ENCODE measurements around the gene TNNT2. TPM values are rescaled to one million over a fixed set of nuclear protein-coding genes. Genes with fewer than 3 reads are reported as not detected.

TNNT2 gene
- polyA plus RNA-seq, 1 donor from 2014 or later, result not detected

DNA sequence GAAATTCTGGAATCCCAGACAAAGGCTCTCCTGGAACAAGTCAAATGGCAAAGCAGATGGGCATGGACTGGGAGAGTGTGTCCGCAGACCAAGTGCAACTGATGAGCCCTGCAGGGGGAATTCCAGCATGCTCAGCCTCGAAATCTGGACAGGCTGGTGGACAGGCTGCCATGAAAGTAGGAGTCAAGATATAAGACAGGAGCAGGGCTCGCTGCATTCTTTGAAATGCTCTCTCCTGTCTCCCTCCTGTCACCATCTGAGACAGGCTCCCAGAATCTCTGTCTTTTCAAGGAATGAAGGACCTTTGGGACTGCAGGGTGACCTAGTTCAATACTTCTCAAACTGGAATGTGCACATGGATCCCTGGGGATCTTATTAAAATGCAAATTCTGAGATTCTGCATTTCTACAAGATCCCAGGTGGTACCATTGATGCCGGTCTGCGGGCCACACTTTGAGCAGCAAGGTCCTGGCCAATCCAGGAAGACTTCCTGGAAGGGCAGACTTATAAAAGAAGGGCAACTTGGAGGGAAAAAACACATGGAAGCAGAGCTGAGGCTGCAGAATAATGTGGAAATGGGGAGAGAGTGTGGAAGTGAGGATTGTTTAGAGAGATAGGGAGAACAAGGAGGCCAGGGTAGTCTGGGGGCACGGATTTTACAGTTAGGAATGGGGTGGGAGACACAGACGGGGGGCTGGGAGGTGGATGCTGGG lies 29.8 kb downstream of the TNNT2 start:
- Mint-ChIP-seq H3K4me1 (no peaks in the 10 kb centered on the region), H3K9me3 (no peaks in the 10 kb centered on the region), H3K4me3 (no peak overlapping the region), H3K27me3 (peaks cover 15% of the 10 kb centered on the region), H3K36me3 (no peaks in the 10 kb centered on the region), H3K27ac (no peak overlapping the region)

GRCh38 chr1:201346987-201347386 lies 30.5 kb downstream of the TNNT2 start:
- H3K9me3 Mint-ChIP-seq, result no peaks in the 10 kb centered on the region
- H3K4me3 Mint-ChIP-seq, result no peak overlapping the region
- H3K27ac Mint-ChIP-seq, result no peak overlapping the region
- H3K27me3 Mint-ChIP-seq, result peaks cover 15% of the 10 kb centered on the region
- no peaks in the 10 kb centered on the region for H3K4me1 Mint-ChIP-seq
- no peaks in the 10 kb centered on the region for H3K36me3 Mint-ChIP-seq

- peaks cover under 1 to 1% (median under 1%) of the 10 kb centered on the region in 3 donors for H3K9me3 Mint-ChIP-seq
- H3K4me3 Mint-ChIP-seq, result no peak overlapping the region
Measured at GRCh38 chr1:201346337-201346939, 31.0 kb downstream of the TNNT2 start.

DNA sequence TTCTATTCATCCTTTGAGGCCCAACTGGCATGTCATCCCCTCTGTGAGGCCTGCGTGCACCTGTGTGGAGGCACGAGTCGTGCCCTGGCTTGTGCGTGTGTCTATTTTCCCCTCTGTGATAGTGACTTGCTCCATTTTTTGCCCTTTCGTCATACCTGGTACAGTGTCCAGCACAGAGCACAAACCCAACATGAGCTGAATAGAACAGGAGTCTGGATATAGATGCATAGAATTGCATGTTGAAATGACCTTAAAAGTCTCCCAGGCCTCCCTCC lies 32.5 kb downstream of the TNNT2 start:
- no peak overlapping the region for H3K4me3 Mint-ChIP-seq
- no peaks in the 10 kb centered on the region for H3K4me1 Mint-ChIP-seq
- peaks cover 2 to 6% (median 2%) of the 10 kb centered on the region in 3 donors for H3K9me3 Mint-ChIP-seq
- H3K36me3 Mint-ChIP-seq, result peaks cover 1% of the 10 kb centered on the region
- no peak overlapping the region for H3K27ac Mint-ChIP-seq
- peaks cover 15% of the 10 kb centered on the region for H3K27me3 Mint-ChIP-seq

More at GRCh38 chr1:201346337-201346939, 31.0 kb downstream of the TNNT2 start:
- H3K27ac Mint-ChIP-seq, result no peak overlapping the region
- H3K36me3 Mint-ChIP-seq, result no peaks in the 10 kb centered on the region
- H3K27me3 Mint-ChIP-seq, result peaks cover 15% of the 10 kb centered on the region
- no peaks in the 10 kb centered on the region for H3K4me1 Mint-ChIP-seq

GRCh38 chr1:201344206-201345080 lies 33.0 kb downstream of the TNNT2 start:
- Mint-ChIP-seq H3K27me3 (peaks cover 15% of the 10 kb centered on the region), H3K4me3 (no peak overlapping the region), H3K36me3 (peaks cover 3% of the 10 kb centered on the region), H3K27ac (no peak overlapping the region), H3K9me3 (peaks cover 2 to 6% (median 2%) of the 10 kb centered on the region in 3 donors), H3K4me1 (no peaks in the 10 kb centered on the region)

- H3K4me3 Mint-ChIP-seq, result no peak overlapping the region
- peaks cover 3% of the 10 kb centered on the region for H3K36me3 Mint-ChIP-seq
- H3K9me3 Mint-ChIP-seq, result peaks cover 2 to 6% (median 2%) of the 10 kb centered on the region in 3 donors
- no peaks in the 10 kb centered on the region for H3K4me1 Mint-ChIP-seq
- H3K27ac Mint-ChIP-seq, result no peak overlapping the region
- H3K27me3 Mint-ChIP-seq, result peaks cover 4% of the 10 kb centered on the region
Measured at GRCh38 chr1:201341377-201341776, 36.1 kb downstream of the TNNT2 start.

- H3K9me3 Mint-ChIP-seq, result peaks cover 2 to 6% (median 2%) of the 10 kb centered on the region in 3 donors
- H3K27me3 Mint-ChIP-seq, result no peaks in the 10 kb centered on the region
- peaks cover 3% of the 10 kb centered on the region for H3K36me3 Mint-ChIP-seq
- H3K4me1 Mint-ChIP-seq, result no peaks in the 10 kb centered on the region
- no peak overlapping the region for H3K4me3 Mint-ChIP-seq
- H3K27ac Mint-ChIP-seq, result no peak overlapping the region
Measured at GRCh38 chr1:201336711-201337450, 40.6 kb downstream of the TNNT2 start.

DNA sequence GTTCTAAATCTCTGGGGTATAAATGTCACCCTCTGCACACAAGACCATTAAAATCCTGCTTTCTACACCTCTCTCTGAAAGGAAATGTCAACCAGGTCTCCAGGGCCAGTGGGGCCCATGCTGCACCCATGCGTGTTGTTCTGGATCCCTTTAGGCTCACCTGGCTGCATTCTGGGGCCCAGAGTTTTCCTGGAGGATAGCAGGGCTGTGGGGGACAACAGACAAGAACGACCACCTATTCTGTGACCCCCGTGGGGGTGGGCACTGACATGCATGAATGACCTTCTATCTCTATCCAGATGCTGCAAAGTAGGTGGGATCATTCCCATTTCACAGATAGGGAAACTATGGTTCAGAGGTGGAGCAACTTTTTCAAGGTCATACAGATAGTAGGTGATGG lies 41.6 kb downstream of the TNNT2 start:
- no peak overlapping the region for H3K4me3 Mint-ChIP-seq
- no peaks in the 10 kb centered on the region for H3K27me3 Mint-ChIP-seq
- no peak overlapping the region for H3K27ac Mint-ChIP-seq
- H3K36me3 Mint-ChIP-seq, result peaks cover 3% of the 10 kb centered on the region
- no peaks in the 10 kb centered on the region for H3K4me1 Mint-ChIP-seq
- no peaks in the 10 kb centered on the region for H3K9me3 Mint-ChIP-seq

GRCh38 chr1:201335174-201335870 lies 42.2 kb downstream of the TNNT2 start:
- H3K36me3 Mint-ChIP-seq, result peaks cover 3% of the 10 kb centered on the region

DNA sequence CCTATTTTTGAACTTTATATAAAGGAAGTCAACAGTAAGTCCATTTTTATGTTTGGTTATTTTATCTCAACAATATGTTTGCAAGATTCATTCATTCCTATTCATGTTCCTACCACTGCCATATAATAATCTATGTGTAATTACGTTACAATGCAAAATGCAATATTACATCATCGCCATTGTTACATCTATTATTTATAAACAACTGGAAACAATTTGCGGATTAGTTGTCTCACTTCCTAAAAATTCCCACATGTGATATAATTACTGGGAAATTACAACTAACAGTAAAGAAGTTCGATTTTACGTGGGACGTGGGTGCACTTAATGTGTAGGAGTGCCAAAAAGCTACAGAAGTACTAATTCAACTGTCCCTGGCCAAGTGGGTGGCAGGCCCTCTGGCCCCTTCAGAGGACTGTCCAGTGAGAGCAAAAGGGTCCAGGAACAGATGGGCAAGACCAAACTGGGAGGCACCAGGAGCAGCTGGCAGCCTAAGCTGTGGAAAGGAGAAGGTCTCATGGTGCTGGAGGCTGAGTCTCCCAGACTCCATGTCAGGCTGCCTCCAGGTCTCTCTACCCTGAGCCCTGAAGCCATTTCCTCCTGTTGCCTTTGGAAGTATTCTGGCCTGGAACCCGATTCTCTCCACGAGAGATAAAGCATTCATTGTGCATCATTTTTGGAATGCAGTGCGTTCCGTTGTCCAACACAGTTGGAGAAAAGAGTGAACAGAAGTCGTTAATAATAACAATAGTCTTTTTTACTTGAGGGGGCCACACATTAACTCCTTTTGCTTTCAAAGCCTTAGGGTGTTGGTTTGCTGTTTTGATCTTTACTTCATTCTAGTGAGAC lies 42.9 kb downstream of the TNNT2 start:
- Mint-ChIP-seq H3K36me3 (peaks cover under 1% of the 10 kb centered on the region), H3K27me3 (peaks cover 2% of the 10 kb centered on the region), H3K4me1 (no peaks in the 10 kb centered on the region), H3K4me3 (no peak overlapping the region), H3K9me3 (no peaks in the 10 kb centered on the region), H3K27ac (no peak overlapping the region)

More at GRCh38 chr1:201335174-201335870, 42.2 kb downstream of the TNNT2 start:
- H3K27me3 Mint-ChIP-seq, result no peaks in the 10 kb centered on the region
- H3K4me1 Mint-ChIP-seq, result no peaks in the 10 kb centered on the region
- no peaks in the 10 kb centered on the region for H3K9me3 Mint-ChIP-seq
- H3K4me3 Mint-ChIP-seq, result no peak overlapping the region
- no peak overlapping the region for H3K27ac Mint-ChIP-seq

DNA sequence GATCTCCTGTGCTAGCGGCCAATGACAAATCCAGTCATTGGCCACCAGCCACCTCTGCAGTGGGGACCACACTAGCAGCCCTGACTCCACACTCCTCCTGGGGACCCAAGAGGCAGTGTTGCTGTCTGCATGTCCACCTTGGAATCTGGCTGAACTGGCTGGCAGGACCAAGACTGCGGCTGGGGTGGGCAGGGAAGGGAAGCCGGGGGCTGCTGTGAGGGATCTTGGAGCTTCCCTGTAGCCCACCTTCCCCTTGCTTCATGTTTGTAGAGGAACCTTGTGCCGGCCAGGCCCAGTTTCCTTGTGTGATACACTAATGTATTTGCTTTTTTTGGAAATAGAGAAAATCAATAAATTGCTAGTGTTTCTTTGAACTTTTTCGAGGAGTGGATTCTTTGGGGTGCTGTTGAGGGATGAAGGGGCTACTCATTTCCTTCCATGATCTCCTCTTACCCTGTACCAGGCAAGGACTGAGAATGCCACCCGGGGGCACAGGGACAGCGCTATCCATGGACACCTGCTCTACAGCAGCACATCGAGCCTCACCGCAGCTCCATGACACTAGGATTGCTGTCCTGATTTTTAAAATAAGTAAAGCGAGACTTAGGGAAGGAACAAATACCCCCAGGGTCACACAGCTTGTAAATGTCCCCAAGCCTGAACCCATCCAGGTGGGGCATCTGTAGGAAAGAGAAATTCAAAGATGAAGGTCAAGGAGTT lies 44.7 kb downstream of the TNNT2 start:
- Mint-ChIP-seq H3K27ac (no peak overlapping the region), H3K9me3 (no peaks in the 10 kb centered on the region), H3K27me3 (peaks cover 2% of the 10 kb centered on the region), H3K4me3 (no peak overlapping the region), H3K36me3 (no peaks in the 10 kb centered on the region), H3K4me1 (no peaks in the 10 kb centered on the region)

DNA sequence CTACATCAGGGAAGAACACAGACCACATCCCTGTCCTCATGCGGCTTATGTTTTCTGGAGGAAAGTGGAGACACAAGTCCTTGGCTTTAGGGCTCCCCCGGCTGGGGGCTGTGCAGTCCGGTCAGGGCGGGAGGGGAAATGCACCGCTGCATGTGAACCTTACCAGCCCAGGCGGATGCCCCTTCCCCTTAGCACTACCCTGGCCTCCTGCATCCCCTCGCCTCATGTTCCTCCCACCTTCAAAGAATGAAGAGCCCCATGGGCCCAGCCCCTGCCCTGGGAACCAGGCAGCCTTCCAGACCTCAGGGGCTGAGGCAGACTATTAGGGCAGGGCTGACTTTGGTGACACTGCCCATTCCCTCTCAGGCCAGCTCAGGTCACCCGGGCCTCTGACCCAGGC lies 45.5 kb downstream of the TNNT2 start:
- no peaks in the 10 kb centered on the region for H3K9me3 Mint-ChIP-seq
- no peak overlapping the region for H3K4me3 Mint-ChIP-seq
- no peak overlapping the region for H3K27ac Mint-ChIP-seq
- H3K27me3 Mint-ChIP-seq, result peaks cover 2% of the 10 kb centered on the region
- no peaks in the 10 kb centered on the region for H3K4me1 Mint-ChIP-seq
- H3K36me3 Mint-ChIP-seq, result no peaks in the 10 kb centered on the region

DNA sequence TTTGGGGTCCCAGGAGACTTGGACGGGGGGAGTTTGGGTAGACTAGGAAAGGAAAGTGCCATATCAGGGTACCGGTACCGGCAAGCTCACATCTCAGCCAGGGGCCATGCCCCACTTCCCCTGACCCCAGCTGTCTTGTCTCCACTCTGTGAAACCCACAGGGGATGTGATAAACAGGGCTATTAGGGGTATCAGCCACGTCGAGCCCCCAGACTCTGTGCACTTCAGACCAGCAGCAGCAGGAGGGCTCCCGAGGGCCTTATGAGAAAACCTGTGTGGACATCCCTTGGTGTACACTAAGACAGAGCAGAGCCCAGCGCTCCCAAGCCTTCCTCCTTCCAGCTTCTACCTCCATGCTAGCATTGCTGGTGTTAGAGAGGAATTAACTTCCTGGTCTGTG lies 46.3 kb downstream of the TNNT2 start:
- peaks cover 2% of the 10 kb centered on the region for H3K27me3 Mint-ChIP-seq
- no peaks in the 10 kb centered on the region for H3K9me3 Mint-ChIP-seq
- no peaks in the 10 kb centered on the region for H3K4me1 Mint-ChIP-seq
- no peaks in the 10 kb centered on the region for H3K36me3 Mint-ChIP-seq
- no peak overlapping the region for H3K27ac Mint-ChIP-seq
- no peak overlapping the region for H3K4me3 Mint-ChIP-seq

All from IgD-negative memory B cell (primary cell).